MM.1S (cell line): Measurements from ENCODE around the gene VTI1B.

Experiments
- EZH2 ChIP-seq: fragments of 300-600 bp; sonication (generic); optimal IDR thresholded peaks from 2 replicates; pipeline ENCODE3; 2017; ENCODE audit warnings: low read depth, mild to moderate bottlenecking, antibody characterized with exemption, low read length, mixed read lengths
- TF ChIP-seq, protein P1 (sequence below): fragments of 300-600 bp; sonication (generic); IDR thresholded peaks from 2 replicates; pipeline ENCODE4 v1.5.1; 2016; ENCODE audit warnings: antibody characterized with exemption, low read length, mixed read lengths

GRCh38 chr14:67703997-67704396 lies 29.6 kb upstream of the VTI1B start:
- TF ChIP-seq, protein P1, sequence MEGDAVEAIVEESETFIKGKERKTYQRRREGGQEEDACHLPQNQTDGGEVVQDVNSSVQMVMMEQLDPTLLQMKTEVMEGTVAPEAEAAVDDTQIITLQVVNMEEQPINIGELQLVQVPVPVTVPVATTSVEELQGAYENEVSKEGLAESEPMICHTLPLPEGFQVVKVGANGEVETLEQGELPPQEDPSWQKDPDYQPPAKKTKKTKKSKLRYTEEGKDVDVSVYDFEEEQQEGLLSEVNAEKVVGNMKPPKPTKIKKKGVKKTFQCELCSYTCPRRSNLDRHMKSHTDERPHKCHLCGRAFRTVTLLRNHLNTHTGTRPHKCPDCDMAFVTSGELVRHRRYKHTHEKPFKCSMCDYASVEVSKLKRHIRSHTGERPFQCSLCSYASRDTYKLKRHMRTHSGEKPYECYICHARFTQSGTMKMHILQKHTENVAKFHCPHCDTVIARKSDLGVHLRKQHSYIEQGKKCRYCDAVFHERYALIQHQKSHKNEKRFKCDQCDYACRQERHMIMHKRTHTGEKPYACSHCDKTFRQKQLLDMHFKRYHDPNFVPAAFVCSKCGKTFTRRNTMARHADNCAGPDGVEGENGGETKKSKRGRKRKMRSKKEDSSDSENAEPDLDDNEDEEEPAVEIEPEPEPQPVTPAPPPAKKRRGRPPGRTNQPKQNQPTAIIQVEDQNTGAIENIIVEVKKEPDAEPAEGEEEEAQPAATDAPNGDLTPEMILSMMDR, result no peak
- no peak for TF ChIP-seq EZH2
